ENCODE data around the gene LRRC53. TPM values are rescaled to one million over a fixed set of nuclear protein-coding genes. Genes with fewer than 3 reads are reported as not detected.

Gene LRRC53
- not detected for total RNA-seq

DNA sequence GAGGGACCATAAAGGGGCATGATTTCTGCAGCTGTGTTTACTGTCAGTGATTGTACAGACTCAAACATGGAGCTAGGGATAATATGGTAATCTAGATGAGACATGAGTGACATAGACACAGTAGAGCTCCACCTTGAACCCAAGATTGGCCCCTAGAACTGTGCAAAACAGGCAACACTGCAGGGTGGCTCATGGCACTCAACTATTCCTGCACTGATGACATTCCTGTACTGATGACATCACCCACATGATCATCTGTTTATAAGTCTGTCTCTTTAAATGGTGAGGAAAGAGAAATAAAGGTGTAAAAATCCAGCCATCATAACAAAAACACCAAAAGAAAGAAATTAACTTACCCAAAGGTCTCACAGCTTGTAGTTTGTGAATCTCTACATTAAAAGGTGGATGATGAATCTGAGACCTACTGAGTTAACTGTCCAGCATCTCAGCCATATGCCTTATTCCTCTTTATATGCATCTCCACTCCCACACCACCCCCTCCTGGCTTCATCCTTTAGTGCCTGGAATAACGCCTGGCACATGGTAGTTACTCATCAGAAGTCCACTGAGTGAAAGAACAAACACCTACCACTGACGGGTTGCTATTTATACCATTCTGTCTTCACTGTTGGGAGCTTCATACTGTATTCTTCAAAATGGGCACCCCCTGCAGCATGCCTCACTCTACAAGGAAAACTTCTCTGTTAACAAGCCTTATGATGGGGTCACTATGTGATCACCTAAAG is at the start of gene LRRC53:
LRRC53 (minus strand) TSS at position 442 of the 746 bp plus-strand sequence. CDS start 29,262 bp downstream, outside the sequence.
- DNase-seq, result no peak

DNA sequence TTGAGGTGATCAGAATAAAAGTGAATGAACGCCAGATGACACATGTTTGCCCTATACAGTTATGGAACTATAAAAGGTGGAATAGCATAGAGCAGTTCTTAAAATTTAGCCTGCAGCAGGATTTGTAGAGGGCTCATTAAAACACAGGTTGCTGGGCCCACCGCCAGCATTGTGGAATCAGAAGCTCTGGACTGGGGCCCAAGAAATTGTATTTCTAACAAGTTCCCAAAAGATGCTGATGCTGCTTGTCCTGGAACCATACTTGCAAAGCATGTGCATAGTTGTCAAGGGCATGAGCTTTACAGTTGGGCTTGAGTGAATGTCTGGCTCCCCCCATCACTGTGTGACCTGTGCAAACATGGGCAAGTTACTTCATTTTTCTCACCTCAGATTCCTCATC is 37.5 kb upstream of the LRRC53 start:
- DNase-seq, result no peak

GRCh38 chr1:74548961-74549750 is 36.7 kb upstream of the LRRC53 start:
- DNase-seq, result no peak

DNA sequence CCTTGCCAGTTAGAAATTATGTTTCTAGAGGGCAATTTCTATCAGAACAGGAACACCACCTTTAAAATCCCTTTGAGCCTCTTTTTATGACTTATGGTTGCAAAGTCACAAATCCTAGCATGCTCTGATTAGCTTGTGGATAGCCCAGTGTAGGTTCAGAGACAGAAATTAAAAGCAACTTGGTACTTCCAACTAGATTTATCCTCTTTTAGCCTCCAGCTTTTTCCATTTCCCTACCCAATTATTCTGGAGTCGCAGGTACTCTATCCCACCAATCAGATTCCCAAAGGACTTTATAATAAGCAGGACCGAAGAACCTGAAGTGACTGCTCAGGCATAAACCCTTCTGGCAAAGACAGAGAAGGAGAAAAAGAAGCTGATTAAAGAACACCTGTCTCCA is 33.4 kb upstream of the LRRC53 start:
- DNase-seq, result no peak

DNA sequence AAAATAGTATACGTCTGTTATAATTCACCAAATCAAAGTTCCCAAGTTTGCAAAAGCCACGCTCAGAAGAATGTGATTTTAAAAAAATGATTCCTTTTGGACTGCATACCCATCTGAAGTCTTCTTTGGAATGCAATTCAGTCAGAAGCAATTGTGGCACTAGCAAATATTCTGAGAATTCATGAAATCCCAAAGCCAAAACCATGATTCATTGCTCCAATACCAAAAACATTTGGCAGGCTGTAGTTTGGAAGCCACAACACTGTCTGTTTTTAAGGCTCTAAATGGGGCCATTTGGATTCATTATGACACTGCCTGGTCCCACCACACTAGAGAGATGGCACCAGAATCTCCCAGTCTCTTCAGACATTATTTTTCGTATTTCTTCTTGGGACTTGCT is 21.8 kb upstream of the LRRC53 start:
- no peak for DNase-seq

GRCh38 chr1:74531796-74532195 is 19.4 kb upstream of the LRRC53 start:
- no peak for DNase-seq

DNA sequence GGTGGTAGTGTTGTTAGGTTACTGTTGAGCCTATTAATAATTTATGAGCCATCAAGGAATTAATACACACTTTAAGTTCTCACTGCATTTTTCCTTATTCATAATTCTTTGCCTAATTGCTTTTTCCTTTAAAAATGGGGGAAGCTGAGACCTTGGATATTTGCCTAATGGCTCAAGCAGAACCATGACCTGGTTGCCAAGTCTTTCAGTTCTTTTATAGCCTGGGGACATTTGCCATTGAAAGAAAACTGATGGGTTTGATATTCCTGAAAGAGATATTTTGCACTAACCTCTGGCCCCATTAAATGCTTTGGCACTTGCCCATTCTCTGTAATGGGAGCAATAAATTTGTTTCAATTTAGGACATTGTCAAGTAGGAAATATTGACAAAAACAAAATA is 18.5 kb upstream of the LRRC53 start:
- no peak for DNase-seq

- DNase-seq, result no peak
These were observed 15.7 kb upstream of the LRRC53 start for GRCh38 chr1:74528123-74528522.

GRCh38 chr1:74526708-74527107 is 14.3 kb upstream of the LRRC53 start:
- no peak for DNase-seq

DNA sequence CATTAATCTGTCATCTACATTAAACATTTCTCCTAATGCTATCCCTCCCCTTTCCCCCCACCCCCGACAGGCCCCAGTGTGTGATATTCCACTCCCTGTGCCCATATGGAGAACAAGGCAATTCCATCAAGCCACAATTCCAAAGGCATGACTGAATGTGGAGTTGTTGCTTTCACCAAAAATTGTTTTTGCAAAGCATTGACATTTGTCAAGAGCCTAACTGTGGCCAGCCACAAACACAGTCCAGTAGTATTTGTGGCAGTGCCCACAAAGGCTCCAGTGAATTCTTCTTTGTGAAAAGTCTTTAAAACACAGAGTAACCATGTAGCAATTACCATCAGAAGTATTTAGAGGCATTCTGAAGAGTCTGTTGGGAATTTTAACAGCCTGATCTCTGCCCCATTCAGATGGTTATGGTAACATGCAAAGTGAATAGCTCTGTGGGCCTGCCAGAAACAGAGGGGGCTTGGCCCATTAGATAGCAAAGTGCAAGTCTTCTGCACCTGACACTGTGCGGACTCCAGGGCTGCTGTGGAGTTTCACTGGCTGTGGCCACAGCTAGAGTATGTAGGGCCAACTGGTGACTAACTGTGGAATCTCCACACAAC is 11.6 kb upstream of the LRRC53 start:
- no peak for DNase-seq

GRCh38 chr1:74522148-74522547 is 9.7 kb upstream of the LRRC53 start:
- no peak for DNase-seq

GRCh38 chr1:74517599-74518051 is 5.2 kb upstream of the LRRC53 start:
- no peak for DNase-seq

- DNase-seq, result peak; percentile 3
These were observed 1.2 kb upstream of the LRRC53 start for GRCh38 chr1:74513411-74514300.

GRCh38 chr1:74508449-74508848 is 4.0 kb downstream of the LRRC53 start:
- no peak for DNase-seq

GRCh38 chr1:74505928-74506710 is 6.3 kb downstream of the LRRC53 start:
- no peak for DNase-seq

DNA sequence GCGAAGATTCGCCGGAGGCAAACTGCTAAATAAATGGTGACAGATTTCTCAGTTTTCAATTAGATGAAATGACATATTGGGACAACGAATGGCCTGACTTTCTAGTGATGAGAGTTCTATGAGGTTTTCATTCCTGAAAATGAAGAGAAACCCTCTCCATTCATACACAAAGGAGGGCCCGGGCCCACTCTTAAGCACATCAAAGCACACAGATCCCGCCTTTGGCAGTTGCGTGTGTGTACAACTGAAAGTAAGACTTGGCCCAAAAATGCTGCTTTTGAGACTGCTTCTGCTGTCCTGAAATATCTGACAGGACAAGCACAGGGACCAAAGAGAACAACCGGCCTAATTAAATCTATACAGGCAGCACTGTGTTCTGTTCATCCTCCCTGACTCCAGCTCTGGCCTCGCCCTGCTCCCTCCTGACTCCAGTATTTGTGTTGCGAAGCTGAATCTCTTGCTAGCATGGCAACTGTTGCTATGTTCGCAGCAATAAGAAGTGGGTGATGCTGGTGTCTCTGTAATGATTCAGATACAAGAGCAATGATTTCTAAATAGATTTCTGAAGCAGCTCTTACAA is 7.4 kb downstream of the LRRC53 start:
- no peak for DNase-seq

GRCh38 chr1:74504125-74504932 is 8.1 kb downstream of the LRRC53 start:
- no peak for DNase-seq

DNA sequence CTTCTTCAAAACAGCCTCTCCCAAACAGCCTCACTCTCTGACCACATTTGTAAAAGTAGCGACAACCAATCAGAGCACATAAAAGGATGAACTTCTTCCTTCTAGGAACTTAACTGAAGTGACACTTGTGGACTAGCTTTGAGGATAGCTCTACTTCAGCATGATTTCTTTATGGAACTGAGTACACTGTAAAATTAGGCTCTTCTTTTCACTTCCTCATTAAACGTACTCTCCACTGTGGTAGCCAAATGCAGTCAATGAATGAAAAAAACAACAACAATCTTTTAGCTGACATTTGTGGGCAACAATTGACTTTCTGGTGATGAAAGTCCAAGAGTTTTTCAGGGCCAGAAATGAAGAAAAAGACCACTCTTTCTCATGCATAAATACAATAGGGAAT is 9.6 kb downstream of the LRRC53 start:
- no peak for DNase-seq

DNA sequence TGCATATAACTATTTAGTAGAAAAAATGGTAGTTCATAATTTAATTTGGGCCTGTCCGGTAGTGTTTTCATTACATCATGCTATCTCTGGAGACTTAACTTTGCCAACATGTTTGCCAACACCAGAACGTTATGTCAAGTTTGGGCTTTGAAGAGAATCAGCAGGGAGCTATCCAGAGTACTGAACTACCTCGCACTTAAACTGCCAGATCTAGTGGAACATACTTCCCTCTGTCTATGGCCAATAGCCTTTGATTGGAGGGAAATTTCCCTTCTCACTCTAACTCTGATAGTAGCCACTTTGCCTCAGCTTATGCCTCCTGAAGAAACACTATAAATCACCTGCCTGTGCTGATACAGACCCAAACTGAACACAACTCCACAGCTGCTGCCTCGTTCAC is 10.0 kb downstream of the LRRC53 start:
- no peak for DNase-seq

DNA sequence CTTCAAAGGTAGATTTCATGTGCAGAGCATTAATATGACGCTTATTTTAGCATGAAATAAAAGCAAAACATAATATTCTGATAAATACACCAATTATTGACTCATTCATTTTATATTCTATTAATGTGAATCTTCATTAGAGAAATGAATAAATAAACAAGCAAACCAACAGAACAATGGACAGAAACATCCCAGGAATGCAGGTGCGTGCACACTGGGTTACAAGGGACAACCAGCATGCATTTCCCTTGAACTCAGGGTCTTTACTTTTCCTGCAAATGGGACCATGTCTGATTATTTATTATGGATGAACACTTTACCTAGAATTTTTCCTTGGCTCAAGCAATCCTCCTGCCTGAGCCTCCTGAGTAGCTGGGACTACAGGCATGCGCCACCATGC is 13.5 kb downstream of the LRRC53 start:
- DNase-seq, result no peak
